ENCODE results near the gene RHBDL1. TPM values are rescaled to one million over a fixed set of nuclear protein-coding genes. Genes with fewer than 3 reads are reported as not detected.

RHBDL1 gene
- total and polyA plus RNA-seq, 7 donors: 0.06 to 0.42 (median 0.13) TPM

DNA sequence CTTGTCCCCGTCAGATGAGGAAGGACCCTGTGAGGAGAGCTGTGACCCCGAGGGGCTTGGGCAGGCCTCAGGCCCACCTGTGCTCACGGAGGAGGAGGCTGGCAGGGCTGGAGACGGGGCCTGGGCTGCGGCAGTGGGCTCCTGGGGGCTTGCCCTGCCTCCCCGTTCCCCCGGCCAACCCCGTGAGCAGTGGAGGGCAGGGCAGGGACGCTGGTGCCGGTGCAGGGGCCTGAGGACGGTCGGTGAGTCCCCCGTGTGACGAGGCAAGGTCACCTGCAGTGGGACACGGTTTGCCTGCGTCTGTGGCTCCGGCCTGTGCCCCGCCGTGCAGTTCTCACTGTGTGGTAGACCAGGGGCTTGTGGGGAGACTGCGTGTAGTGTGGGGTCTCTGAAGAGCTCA is 15.9 kb upstream of the RHBDL1 start:
- Histone ChIP-seq H3K27ac (no peak overlapping the region), H3K36me3 (ENCODE audit: insufficient read depth in 1 of 2, low read depth in 1 of 2) (peaks cover 0 to 6% of the 10 kb centered on the region in 2 donors), H3K9me3 (no peaks in the 10 kb centered on the region), H3K27me3 (ENCODE audit: insufficient read depth in 3 of 3, low read length in 2 of 3) (no peaks in the 10 kb centered on the region), H3K4me3 (no peak overlapping the region), H3K4me1 (peaks cover 11% of the 10 kb centered on the region)
- intact Hi-C loops (cut with DNase I): loop anchor here in 1 of 2 donors (1.0 to 2.0 kb wide), 2 partner anchors 20 to 77 kb away; no protein-coding TSS in a partner anchor
- DNase-seq: no peak
- 90 to 92% (median 91%) methylated on average over 19 to 20 of the region's 20 CpGs for WGBS, 3 donors
- ATAC-seq: no peak
- no peak for TF ChIP-seq CTCF (IDR thresholded peaks at IDR 0.05)

DNA sequence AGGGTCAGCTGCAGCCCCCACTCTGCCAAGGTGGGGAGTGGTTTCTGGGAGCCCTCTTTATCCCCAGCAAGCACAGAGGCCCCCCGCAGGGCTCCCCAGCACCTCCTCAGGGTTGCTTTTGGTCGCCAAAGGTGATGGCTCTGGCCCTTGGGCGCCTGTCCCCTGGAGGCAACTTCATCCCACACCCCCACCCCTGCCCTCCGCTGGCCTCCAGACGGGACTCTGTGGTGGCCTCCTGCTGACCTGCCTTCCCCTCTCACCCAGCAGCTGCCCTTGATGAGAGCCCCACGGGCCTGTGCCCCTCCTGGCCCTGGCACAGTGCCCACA is 15.4 kb upstream of the RHBDL1 start:
- H3K9me3 ChIP-seq: no peaks in the 10 kb centered on the region
- peak overlapping the region; percentile 20 for H3K4me3 ChIP-seq
- peak overlapping the region; percentile 4 for H3K27ac ChIP-seq
- no peak for TF ChIP-seq CTCF (IDR thresholded peaks at IDR 0.05)
- ATAC-seq: peak in 1 of 4 donors; percentile 1
- WGBS, 3 donors: 58 to 62% (median 59%) methylated on average over 5 to 6 of the region's 6 CpGs
- no peak for DNase-seq
- H3K4me1 ChIP-seq: peaks cover 11% of the 10 kb centered on the region
- intact Hi-C loops (cut with DNase I): loop anchor here in 1 of 2 donors (2.0 kb wide), 1 partner anchor 77 kb away; no protein-coding TSS in a partner anchor
- peaks cover 0 to 6% of the 10 kb centered on the region in 2 donors for H3K36me3 ChIP-seq (ENCODE audit: insufficient read depth in 1 of 2, low read depth in 1 of 2)
- H3K27me3 ChIP-seq (ENCODE audit: insufficient read depth in 3 of 3, low read length in 2 of 3): no peaks in the 10 kb centered on the region

DNA sequence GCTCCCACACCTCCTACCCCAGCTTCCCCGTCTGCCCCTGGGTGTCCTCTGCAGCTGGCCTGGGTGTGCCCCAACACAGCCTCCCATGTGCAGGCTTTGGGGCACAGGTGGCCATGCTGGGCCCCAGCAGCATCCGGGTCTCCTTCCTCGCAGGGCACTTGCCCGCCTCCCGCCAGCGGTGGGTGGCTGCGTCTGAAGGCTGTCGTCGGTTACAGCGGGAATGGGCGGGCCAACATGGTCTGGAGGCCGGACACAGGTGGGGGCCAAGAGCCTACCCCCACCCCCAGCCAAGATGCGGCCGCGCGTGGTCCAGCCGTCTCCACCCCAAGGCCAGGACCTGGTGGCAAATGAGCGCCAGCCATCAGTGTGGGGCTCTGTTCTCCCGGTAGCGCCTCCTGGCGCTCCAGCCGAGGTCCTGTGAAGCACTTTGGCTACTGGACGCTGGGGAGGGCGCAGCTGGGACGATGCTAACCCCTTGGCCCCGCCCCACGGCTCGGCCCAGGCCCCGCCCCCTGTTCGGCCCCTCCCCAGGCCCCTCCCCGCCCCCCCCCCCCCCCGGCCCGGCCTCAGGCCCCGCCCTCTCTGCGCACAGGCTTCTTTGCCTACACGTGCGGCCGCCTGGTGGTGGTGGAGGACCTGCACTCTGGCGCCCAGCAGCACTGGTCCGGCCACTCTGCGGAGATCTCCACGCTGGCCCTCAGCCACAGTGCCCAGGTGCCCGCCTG is 14.8 kb upstream of the RHBDL1 start:
- no peaks in the 10 kb centered on the region for H3K27me3 ChIP-seq (ENCODE audit: insufficient read depth in 3 of 3, low read length in 2 of 3)
- peak overlapping the region; percentile 46 for H3K4me3 ChIP-seq
- TF ChIP-seq CTCF (IDR thresholded peaks at IDR 0.05): peak; percentile 47
- H3K9me3 ChIP-seq: no peaks in the 10 kb centered on the region
- DNase-seq: peak; percentile 93 to 96
- H3K36me3 ChIP-seq (ENCODE audit: insufficient read depth in 1 of 2, low read depth in 1 of 2): peaks cover 0 to 3% of the 10 kb centered on the region in 2 donors
- H3K4me1 ChIP-seq: peaks cover 11% of the 10 kb centered on the region
- WGBS, 3 donors: 8 to 27% (median 13%) methylated on average over 17 to 39 of the region's 43 CpGs
- intact Hi-C loops (cut with DNase I): loop anchor here in 1 of 2 donors (2.0 kb wide), 1 partner anchor 78 kb away; no protein-coding TSS in a partner anchor
- peak; percentile 85 to 93 (median 88) for ATAC-seq
- peak overlapping the region; percentile 68 for H3K27ac ChIP-seq

GRCh38 chr16:661184-661821 is 14.2 kb upstream of the RHBDL1 start:
- peak overlapping the region; percentile 68 for H3K27ac ChIP-seq
- WGBS, 3 donors: 43 to 62% (median 46%) methylated on average over 33 to 35 of the region's 35 CpGs

More at GRCh38 chr16:661184-661821, 14.2 kb upstream of the RHBDL1 start:
- DNase-seq (no peak), ATAC-seq (peak; percentile 2 to 7 (median 6))
- H3K9me3 ChIP-seq: no peaks in the 10 kb centered on the region
- no peaks in the 10 kb centered on the region for H3K36me3 ChIP-seq (ENCODE audit: insufficient read depth in 1 of 2, low read depth in 1 of 2)
- no peaks in the 10 kb centered on the region for H3K27me3 ChIP-seq (ENCODE audit: insufficient read depth in 3 of 3, low read length in 2 of 3)
- TF ChIP-seq CTCF (IDR thresholded peaks at IDR 0.05): no peak
- peaks cover 11% of the 10 kb centered on the region for H3K4me1 ChIP-seq
- H3K4me3 ChIP-seq: peak overlapping the region; percentile 46
- intact Hi-C loops (cut with DNase I): loop anchor here in 1 of 2 donors (2.0 kb wide), 1 partner anchor 79 kb away; no protein-coding TSS in a partner anchor
